HEK293 (cell line): ENCODE measurements around the gene STON2.
A peak's percentile ranks its signal among the peaks of the same experiment; 100 is the strongest.

Experiments
- CTCF ChIA-PET: fragments of 350-600 bp; formaldehyde crosslinking; extraction: SDS; loops from one replicate; lab custom pipeline; 2021; ENCODE audit warnings: antibody characterized with exemption; lab: Yijun Ruan, JAX
- POLR2A ChIA-PET: fragments of 300-600 bp; formaldehyde crosslinking; extraction: SDS; loops from one replicate; lab custom pipeline; 2020; ENCODE audit warnings: antibody characterized with exemption, inconsistent platforms; lab: Yijun Ruan, JAX
- H3K27ac ChIP-seq: fragments of 200-500 bp; sonication (Bioruptor generic); 2 replicates; pipeline ENCODE4 v1.5.1; 2014; ENCODE audit warnings: low read depth, low read length, control low read depth, inconsistent platforms; ENCODE audit errors: extremely low read depth
- H3K36me3 ChIP-seq, 2 experiments: fragments of 200-500 bp in 1 of 2; sonication (Bioruptor generic) in 1 of 2; 1 replicate in 1 of 2; 2 replicates in 1 of 2; pipeline ENCODE4 v1.5.1; 2014 to 2017; ENCODE audit warnings: inconsistent platforms in 2 of 2, low read length in 2 of 2; ENCODE audit not compliant: control insufficient read depth in 2 of 2, insufficient read depth in 1 of 2
- H3K4me1 ChIP-seq: fragments of 200-500 bp; sonication (Bioruptor generic); 2 replicates; pipeline ENCODE4 v1.5.1; 2014; ENCODE audit warnings: mild to moderate bottlenecking, low read length, inconsistent platforms; ENCODE audit not compliant: control insufficient read depth, insufficient read depth
- H3K4me3 ChIP-seq: 2 replicates; pipeline ENCODE4 v1.5.1; 2011; ENCODE audit warnings: low read depth, mild to moderate bottlenecking, control low read depth, low read length, moderate library complexity
- H3K9me3 ChIP-seq: fragments of 200-500 bp; sonication (Bioruptor generic); 2 replicates; pipeline ENCODE4 v1.5.1; 2014; ENCODE audit warnings: low read depth, low read length, inconsistent platforms; ENCODE audit not compliant: control insufficient read depth, insufficient read depth
- AEBP2 ChIP-seq: fragments of 450-650 bp; formaldehyde crosslinking; IDR thresholded peaks from 2 replicates; pipeline ENCODE4 v1.5.1; 2016; ENCODE audit warnings: missing biosample characterization, missing genetic modification characterization, borderline replicate concordance
- BCL6B ChIP-seq: fragments of 450-650 bp; formaldehyde crosslinking; IDR thresholded peaks from 2 replicates; pipeline ENCODE4 v1.5.1; 2017; ENCODE audit warnings: missing biosample characterization, missing genetic modification characterization
- REST ChIP-seq: fragments of 450-650 bp; formaldehyde crosslinking; IDR thresholded peaks from 2 replicates; pipeline ENCODE4 v1.5.1; 2016; ENCODE audit warnings: missing biosample characterization, missing genetic modification characterization
- SCRT2 ChIP-seq: fragments of 450-650 bp; formaldehyde crosslinking; IDR thresholded peaks from 2 replicates; pipeline ENCODE4 v1.5.1; 2016; ENCODE audit warnings: missing biosample characterization, missing genetic modification characterization
- TCF7L2 ChIP-seq: IDR thresholded peaks from 2 replicates; pipeline ENCODE4 v1.6.1; 2011; ENCODE audit warnings: low read depth, mild to moderate bottlenecking, inconsistent platforms, low read length, moderate library complexity, borderline replicate concordance
- TRIM28 ChIP-seq: IDR thresholded peaks from 2 replicates; pipeline ENCODE4 v1.6.1; 2011; ENCODE audit warnings: low read length, control low read depth, borderline replicate concordance
- ZBTB26 ChIP-seq: fragments of 450-650 bp; formaldehyde crosslinking; optimal IDR thresholded peaks from 2 replicates; pipeline ENCODE3; 2016; ENCODE audit warnings: missing biosample characterization, mild to moderate bottlenecking, missing genetic modification characterization
- ZIC2 ChIP-seq: fragments of 450-650 bp; formaldehyde crosslinking; IDR thresholded peaks from 2 replicates; pipeline ENCODE4 v1.5.1; 2016; ENCODE audit warnings: missing biosample characterization, missing genetic modification characterization
- ZNF114 ChIP-seq: fragments of 450-650 bp; formaldehyde crosslinking; IDR thresholded peaks from 2 replicates; pipeline ENCODE4 v1.5.0; 2017; ENCODE audit warnings: missing biosample characterization, missing genetic modification characterization
- ZNF175 ChIP-seq: fragments of 450-650 bp; formaldehyde crosslinking; IDR thresholded peaks from 2 replicates; pipeline ENCODE4 v1.5.1; 2016; ENCODE audit warnings: missing biosample characterization, missing genetic modification characterization
- ZNF274 ChIP-seq, 2 experiments: fragments of 200-500 bp in 1 of 2; fragments of 450-650 bp in 1 of 2; sonication (Bioruptor generic) in 1 of 2; formaldehyde crosslinking in 1 of 2; IDR thresholded peaks; 2 replicates each; pipeline versions ENCODE4 v1.5.1 to v1.6.1; 2014 to 2016; ENCODE audit warnings: borderline replicate concordance in 1 of 2, inconsistent platforms in 1 of 2, low read length in 1 of 2, missing biosample characterization in 1 of 2, missing genetic modification characterization in 1 of 2
- ZNF394 ChIP-seq: fragments of 450-650 bp; formaldehyde crosslinking; IDR thresholded peaks from 2 replicates; pipeline ENCODE4 v1.5.1; 2016; ENCODE audit warnings: missing biosample characterization, missing genetic modification characterization, mild to moderate bottlenecking, moderate library complexity, borderline replicate concordance
- ZNF416 ChIP-seq: fragments of 450-650 bp; formaldehyde crosslinking; IDR thresholded peaks from 2 replicates; pipeline ENCODE4 v1.5.1; 2016; ENCODE audit warnings: missing biosample characterization, missing genetic modification characterization
- ZNF449 ChIP-seq: fragments of 450-650 bp; formaldehyde crosslinking; IDR thresholded peaks from 2 replicates; pipeline ENCODE4 v1.5.1; 2017; ENCODE audit warnings: missing biosample characterization, mild to moderate bottlenecking, missing genetic modification characterization, moderate library complexity
- ZNF488 ChIP-seq: fragments of 450-650 bp; formaldehyde crosslinking; IDR thresholded peaks from 2 replicates; pipeline ENCODE4 v1.5.1; 2016; ENCODE audit warnings: missing biosample characterization, missing genetic modification characterization
- ZNF529 ChIP-seq: fragments of 450-650 bp; formaldehyde crosslinking; IDR thresholded peaks from 2 replicates; pipeline ENCODE4 v1.5.1; 2017; ENCODE audit warnings: missing genetic modification characterization, missing biosample characterization; ENCODE audit not compliant: insufficient replicate concordance
- ZNF544 ChIP-seq: fragments of 450-650 bp; formaldehyde crosslinking; IDR thresholded peaks from 2 replicates; pipeline ENCODE4 v1.5.0; 2017; ENCODE audit warnings: missing biosample characterization, missing genetic modification characterization
- ZNF600 ChIP-seq: fragments of 450-650 bp; formaldehyde crosslinking; IDR thresholded peaks from 2 replicates; pipeline ENCODE4 v1.5.1; 2016; ENCODE audit warnings: missing biosample characterization, missing genetic modification characterization

The STON2 gene

GRCh38 chr14:81406863-81407262, 6.7 kb upstream of the STON2 start:
- TF ChIP-seq AEBP2 (tag by site-specific recombination): no peak
- TF ChIP-seq BCL6B: no peak
- TF ChIP-seq ZIC2 (tag by site-specific recombination): peak; percentile 94
- TF ChIP-seq ZBTB26 (tag by site-specific recombination): no peak
- no peak for TF ChIP-seq ZNF274 (IDR thresholded peaks at IDR 0.05; ENCODE audit: low read length)
- no peak for TF ChIP-seq ZNF274 (tag by site-specific recombination; IDR thresholded peaks at IDR 0.05; ENCODE audit: borderline replicate concordance)
- TF ChIP-seq SCRT2: no peak
- TF ChIP-seq ZNF394: no peak
- TF ChIP-seq ZNF449 (tag by site-specific recombination): no peak
- CTCF ChIA-PET: no interaction called here

GRCh38 chr14:81402123-81402495, 2.0 kb upstream of the STON2 start:
- POLR2A ChIA-PET: no interaction called here
- Histone ChIP-seq H3K36me3 (peaks cover 0 to 10% of the 10 kb centered on the region in 2 experiments; a peak in 1 of 3 replicates), H3K4me3 (no peak overlapping the region), H3K27ac (no peak overlapping the region), H3K4me1 (peaks cover 17% of the 10 kb centered on the region), H3K9me3 (no peaks in the 10 kb centered on the region)
- 0 out of 2 replicates have a peak, but pooled peaks have one; percentile 9 for TF ChIP-seq ZNF600
- TF ChIP-seq REST: peak; percentile 53; the same call in 1 of the 2 replicates
- TF ChIP-seq TRIM28: no peak
- TF ChIP-seq TCF7L2: no peak
- no peak for TF ChIP-seq ZNF114 (tag by site-specific recombination)
- no peak for TF ChIP-seq ZNF529 (tag by site-specific recombination)
- TF ChIP-seq ZNF175 (tag by site-specific recombination): no peak
- no peak for TF ChIP-seq ZNF488
- no peak for TF ChIP-seq ZNF416 (tag by site-specific recombination)
- TF ChIP-seq ZNF544: no peak
- CTCF ChIA-PET: interaction anchor here (0.6 kb wide), 1 partner anchor 21 kb away, joined by 3 read pairs; no protein-coding TSS in a partner anchor

More at GRCh38 chr14:81406863-81407262, 6.7 kb upstream of the STON2 start:
- no peak overlapping the region for H3K4me3 ChIP-seq
- H3K36me3 ChIP-seq: no peaks in the 10 kb centered on the region
- no peaks in the 10 kb centered on the region for H3K9me3 ChIP-seq
- H3K27ac ChIP-seq: no peak overlapping the region
- H3K4me1 ChIP-seq: no peaks in the 10 kb centered on the region
- POLR2A ChIA-PET: no interaction called here
